GM19455 (cell line): Measurements from ENCODE around the gene AFAP1L2.
"Not testable (repeated sequence)": the region's sequence is repeated elsewhere in the genome, so short reads cannot be mapped to it uniquely, and the experiment has no call there.

Experiments used
- ATAC-seq: cut with Tn5 transposase; IDR thresholded peaks from one replicate; pipeline ENCODE4 v1.9.1; 2021; ENCODE audit not compliant: unreplicated experiment

Gene AFAP1L2

DNA sequence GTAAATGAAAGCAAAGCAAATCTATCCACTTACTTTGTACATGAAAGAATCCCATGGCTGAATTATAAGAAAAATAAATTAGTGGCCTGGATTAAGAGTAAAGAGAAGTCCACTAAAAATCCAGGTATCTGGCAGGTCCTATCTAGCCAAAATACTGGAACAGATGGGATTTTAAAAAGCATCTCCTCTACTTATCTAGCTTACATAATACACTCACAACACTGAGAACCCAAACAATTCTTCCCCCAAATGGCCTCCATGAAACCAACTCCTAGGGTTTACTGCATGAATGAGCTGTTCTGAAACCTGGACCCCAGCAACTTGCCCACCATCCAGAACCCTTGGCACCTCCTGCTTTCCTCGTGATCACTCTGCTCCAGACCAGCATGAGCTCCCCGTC is 61.3 kb downstream of the AFAP1L2 start:
- no peak for ATAC-seq

GRCh38 chr10:114340816-114341215 is 63.5 kb downstream of the AFAP1L2 start:
- ATAC-seq = no peak

DNA sequence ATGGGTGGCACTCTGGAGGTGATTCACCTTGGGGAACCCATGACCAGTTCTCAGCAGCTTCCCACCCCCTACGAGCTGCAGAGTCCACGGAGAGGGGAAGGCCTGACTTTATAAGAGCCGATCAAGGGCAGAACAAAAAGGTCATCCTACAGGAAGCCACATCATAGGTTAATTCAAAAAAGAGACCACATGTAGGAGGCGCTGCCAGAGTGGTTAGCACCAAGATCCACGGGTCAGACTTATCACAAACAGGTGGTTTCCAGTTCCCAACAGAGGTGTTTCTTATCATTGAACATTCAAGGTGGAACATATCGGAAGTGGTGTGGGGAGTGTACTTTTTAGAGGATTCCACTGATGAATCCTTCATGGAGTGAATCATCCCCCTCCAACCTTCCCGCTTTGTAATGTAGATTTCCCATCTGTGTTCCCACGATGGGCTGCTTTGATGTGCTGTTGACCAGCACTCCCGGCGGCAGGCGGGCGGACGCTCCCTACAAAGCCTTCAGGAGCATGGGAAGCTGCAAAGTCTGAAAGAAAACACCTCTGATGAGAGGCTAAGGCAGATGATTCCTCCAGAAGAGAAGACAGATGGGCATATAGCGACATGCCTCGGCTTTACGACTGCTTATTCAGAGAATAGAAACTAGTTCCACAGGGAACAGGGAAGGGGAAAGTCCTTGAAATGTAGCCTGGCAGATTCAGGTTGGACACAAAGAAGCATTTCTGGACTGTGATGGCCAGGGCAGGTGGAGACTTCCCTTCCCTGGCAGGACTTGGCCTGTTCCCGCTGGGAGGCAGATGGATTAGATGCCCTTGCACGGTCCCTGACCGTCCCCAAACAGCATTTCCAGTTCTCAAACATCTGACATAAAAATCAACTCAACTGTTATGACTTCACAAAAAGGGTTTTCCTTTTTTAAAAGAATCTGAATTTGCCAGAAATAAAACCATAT is 66.5 kb downstream of the AFAP1L2 start:
- no peak for ATAC-seq

GRCh38 chr10:114336823-114337509 is 67.3 kb downstream of the AFAP1L2 start:
- ATAC-seq = no peak

- no peak for ATAC-seq
These were observed 68.7 kb downstream of the AFAP1L2 start for GRCh38 chr10:114335614-114336013.

DNA sequence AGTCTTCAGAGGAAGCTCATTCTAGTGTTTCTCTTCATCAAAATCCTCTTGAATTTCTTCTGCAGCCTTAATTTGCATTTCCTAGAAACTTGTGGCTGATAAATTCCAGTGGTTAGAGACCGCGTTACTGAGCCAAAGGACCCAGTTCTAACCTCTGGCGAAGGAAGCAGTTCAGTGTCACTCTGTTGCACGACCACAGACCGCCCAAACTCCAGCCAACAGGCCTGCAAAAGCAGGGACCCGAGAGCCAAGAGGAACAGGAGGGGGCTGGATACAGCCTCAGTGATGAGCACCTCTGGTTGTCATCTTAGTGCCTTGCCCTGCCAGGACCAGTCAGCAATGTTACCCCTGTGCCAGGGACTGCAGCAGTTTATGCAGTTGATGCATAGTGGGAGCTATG is 70.0 kb downstream of the AFAP1L2 start:
- ATAC-seq = no peak

DNA sequence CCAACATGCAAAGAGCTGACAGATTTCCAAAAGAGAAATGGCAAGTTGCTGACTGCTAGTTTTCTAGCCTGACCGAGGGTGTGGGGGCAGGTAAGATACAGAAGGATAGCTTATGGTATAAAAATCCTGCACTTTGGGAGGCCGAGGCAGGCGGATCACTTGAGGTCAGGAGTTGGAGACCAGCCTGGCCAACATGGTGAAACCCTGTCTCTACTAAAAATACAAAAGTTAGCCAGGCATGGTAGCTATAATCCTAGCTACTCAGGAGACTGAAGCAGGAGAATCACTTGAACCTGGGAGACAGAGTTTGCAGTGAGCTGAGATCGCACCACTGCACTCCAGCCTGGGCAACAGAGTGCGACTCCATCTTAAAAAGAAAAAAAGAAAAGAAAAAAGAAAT is 70.9 kb downstream of the AFAP1L2 start:
- ATAC-seq = not testable (repeated sequence)

DNA sequence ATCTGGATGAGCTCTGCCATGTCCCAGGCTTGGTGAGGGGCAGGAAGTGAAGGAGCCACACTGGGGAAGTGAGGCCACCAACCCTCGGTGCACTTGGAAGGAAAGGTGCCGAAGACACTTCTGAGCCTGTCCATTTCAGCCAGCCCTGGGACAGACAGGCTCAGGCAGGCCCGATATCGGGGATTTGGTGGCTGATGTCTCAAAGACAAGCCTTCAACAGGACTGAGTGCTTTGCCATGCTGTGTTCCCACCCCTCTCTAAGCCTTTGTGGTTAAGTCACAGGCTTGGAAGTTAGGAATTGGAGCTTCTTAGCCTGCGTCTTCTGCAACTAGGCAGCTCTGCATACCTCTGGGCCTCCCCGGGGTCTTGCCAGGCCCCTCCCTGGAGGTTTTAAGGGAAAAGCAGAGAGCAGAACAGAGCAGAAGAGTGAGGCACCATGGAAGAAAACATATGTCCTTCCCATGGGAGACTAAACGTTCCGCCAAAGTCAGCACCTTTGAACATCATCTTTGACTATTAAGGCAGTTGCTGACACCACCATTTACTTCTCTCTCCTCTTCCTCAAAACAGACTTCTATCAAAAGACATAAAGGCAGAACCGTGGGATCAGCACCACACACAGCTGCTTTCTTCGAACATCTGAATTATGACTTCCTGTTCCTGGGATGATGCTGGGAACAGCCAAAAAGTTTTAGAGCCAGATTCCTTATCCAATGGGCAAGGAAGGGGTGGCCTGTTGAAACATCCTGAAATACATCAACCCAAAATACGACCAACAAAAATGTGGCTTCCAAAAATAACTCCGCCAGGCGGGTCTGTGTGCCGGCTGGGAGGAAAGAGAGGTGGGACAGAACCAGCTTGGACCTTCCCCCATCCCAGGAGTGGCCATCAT is 71.8 kb downstream of the AFAP1L2 start:
- no peak for ATAC-seq

GRCh38 chr10:114329634-114330365 is 74.5 kb downstream of the AFAP1L2 start:
- no peak for ATAC-seq

DNA sequence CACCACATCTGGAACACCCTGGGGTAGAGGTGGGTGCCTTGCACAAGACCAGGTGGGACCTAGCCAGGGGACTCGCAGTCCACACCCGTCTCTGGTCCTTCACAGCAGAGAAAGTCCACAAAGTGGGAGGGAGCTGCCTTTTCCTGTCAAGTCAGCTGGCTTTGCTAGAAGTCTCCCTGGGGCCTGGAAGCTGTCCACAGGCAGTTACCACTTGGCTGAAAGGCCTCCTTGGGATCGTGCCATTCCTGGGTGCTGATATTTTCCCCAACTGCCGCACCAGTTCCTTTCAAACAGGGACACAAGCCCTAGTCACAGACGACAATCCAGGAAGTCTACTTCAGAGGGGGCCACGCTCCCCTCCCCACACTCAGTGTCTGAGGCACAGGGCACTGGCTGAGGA is 75.4 kb downstream of the AFAP1L2 start:
- no peak for ATAC-seq

DNA sequence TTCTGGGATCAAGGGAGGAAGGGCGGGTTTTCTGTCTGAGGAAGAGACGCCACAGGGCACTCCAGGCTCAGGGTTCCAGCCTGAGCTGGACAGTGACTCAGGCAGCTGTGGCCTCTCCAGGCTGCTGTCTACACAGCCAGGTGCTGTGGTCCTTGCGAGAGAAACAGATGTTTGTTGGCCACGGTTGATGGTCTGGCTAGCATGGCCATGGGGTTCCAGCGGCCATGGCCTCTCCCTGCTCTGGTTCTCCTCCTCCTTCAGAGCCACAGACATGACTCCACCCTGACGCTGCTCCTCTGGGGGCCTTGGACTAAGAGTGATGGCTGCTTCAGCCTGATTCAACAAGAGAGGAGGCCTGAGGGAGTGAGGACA is 75.9 kb downstream of the AFAP1L2 start:
- no peak for ATAC-seq

- no peak for ATAC-seq
These were observed 76.5 kb downstream of the AFAP1L2 start for GRCh38 chr10:114327537-114328440.

GRCh38 chr10:114326795-114327194 is 77.5 kb downstream of the AFAP1L2 start:
- no peak for ATAC-seq

DNA sequence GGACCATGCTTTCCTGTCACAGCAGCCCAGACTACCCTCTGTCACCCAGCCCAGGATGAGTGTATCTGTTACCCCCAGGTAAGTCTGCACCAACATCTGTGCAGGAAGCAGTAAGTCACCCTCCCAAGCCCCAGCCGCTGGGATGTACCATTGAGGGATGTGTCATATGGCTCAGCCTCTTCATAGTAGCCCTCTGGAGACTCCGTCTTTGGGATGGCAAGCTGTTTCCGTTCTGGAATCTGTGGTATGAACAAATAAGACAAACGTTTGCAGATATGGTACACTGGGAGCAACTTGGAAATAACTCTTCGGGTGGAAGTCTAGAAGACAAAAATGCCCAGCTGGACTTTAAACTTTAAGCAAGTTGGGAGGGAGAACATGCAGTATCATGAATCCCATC is 81.3 kb downstream of the AFAP1L2 start:
- ATAC-seq = no peak

DNA sequence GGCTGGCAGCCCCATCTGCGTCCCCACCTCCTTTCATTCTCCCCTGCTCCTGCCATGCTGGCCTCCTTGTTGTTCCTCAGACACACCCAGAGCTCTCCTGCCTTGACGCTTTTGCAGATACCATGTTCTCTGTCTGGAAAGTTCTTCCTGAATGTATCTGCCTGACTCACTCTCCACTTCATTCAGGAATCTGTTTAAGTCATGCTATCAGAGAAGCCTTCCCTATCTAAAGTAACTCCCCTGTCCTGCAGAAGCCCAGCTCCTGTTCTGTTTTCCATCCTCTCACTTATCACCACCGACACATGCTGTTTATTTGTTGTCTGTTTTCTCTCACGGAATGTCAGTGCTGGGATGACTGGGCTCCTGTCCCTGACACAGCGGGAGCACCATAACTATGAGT is 82.0 kb downstream of the AFAP1L2 start:
- ATAC-seq = no peak

DNA sequence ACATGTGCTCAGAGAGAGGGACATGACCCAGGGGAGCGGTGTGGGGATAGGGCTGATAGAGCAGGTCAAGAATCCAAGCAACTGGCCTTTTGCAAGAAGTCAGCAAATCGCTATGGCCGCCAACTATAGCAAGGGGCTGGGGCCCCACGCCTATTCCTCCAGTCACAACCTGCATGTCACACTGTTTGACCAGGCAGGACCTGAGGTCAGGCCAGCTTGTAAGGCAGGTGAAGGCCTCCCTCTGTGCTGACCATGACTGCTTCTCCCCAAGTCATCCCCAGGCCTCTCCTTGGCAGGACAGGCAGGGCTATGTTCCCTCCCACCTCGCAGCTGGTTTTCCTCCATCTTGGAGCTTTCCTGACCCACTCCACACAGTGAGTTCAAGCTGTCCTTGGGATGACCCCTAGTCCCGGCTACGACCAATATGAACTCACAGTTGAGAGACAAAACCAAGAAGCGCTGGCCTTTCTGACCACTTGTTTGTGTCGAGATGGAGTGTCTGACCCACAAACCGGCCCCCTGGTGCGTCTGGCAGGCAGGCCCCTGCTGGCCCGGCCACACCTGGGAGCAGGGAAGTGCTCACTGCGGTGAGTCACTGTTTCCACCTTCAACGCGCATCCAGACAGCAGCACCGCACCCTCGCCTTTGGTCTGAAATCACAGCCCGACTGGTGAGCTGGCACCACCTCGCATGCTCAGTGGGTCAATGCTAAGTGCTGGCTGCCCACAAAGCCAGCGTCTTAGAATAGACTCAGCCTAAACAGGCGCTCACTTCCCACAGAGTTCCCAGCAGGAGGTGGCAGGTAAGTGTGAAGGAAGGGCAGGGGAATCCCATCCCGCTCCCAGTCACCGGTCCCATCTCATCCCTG is 83.8 kb downstream of the AFAP1L2 start:
- ATAC-seq = no peak

- ATAC-seq = no peak
These were observed 84.7 kb downstream of the AFAP1L2 start for GRCh38 chr10:114319406-114320248.

- ATAC-seq = no peak
These were observed 87.6 kb downstream of the AFAP1L2 start for GRCh38 chr10:114316744-114317143.
